T-cell (primary cell): ENCODE data around the gene CSF1R. TPM values are rescaled to one million over a fixed set of nuclear protein-coding genes. Genes with fewer than 3 reads are reported as not detected.

Experiments
- ATAC-seq, 4 experiments: fragments of 200-7000 bp in 3 of 4; fragments of 150-1000 bp in 1 of 4; cut with Tn5 transposase; replicated peaks in 1 of 4; 1 replicate in 3 of 4; 2 replicates in 1 of 4; pipeline ENCODE4 v1.10.0; 2021; ENCODE audit warnings: moderate library complexity in 3 of 4, mild to moderate bottlenecking in 2 of 4, moderate number of reproducible peaks in 1 of 4
- CTCF ChIA-PET, 2 donors: fragments of 300-600 bp; sonication (Branson Sonifier 250); formaldehyde crosslinking; loops; one replicate each; lab custom pipeline; 2022; ENCODE audit warnings: antibody characterized with exemption in 2 of 2; lab: Charles Lee
- POLR2A ChIA-PET, 2 donors: fragments of 300-600 bp; sonication (Branson Sonifier 250); formaldehyde crosslinking; loops; one replicate each; lab custom pipeline; 2022; ENCODE audit warnings: antibody characterized with exemption in 2 of 2; lab: Charles Lee
- DNase-seq, 35 experiments: peaks; one replicate each; pipeline versions ENCODE4 v3.0.0 to v3.0.0-alpha.2; 2013 to 2023
- H3K27ac ChIP-seq: one replicate; pipeline ENCODE4 v1.5.1; 2013; ENCODE audit warnings: low read length
- H3K27me3 ChIP-seq, 2 experiments: replicated peaks in 1 of 2; 1 replicate in 1 of 2; 2 replicates in 1 of 2; pipeline versions ENCODE4 v1.6.1 to v1.7.0; 2013; ENCODE audit warnings: low read length in 1 of 2, mixed read lengths in 1 of 2; ENCODE audit not compliant: control insufficient read depth in 2 of 2, insufficient read depth in 2 of 2; ENCODE audit errors: extremely low read depth in 1 of 2
- H3K36me3 ChIP-seq, 2 donors: 1 replicate in 1 of 2; 2 replicates in 1 of 2; pipeline versions ENCODE4 v1.6.1 to v1.7.0; 2013; ENCODE audit warnings: low read length in 1 of 2; ENCODE audit not compliant: control insufficient read depth in 2 of 2, insufficient read depth in 1 of 2; ENCODE audit errors: extremely low read depth in 1 of 2
- H3K4me1 ChIP-seq, 2 experiments: 1 replicate in 1 of 2; 2 replicates in 1 of 2; pipeline versions ENCODE4 v1.6.1 to v1.7.0; 2013; ENCODE audit warnings: low read length in 2 of 2, mixed read lengths in 1 of 2; ENCODE audit not compliant: insufficient read depth in 2 of 2, control insufficient read depth in 1 of 2; ENCODE audit errors: extremely low read depth in 1 of 2
- H3K4me3 ChIP-seq, 2 donors: 1 replicate in 1 of 2; 2 replicates in 1 of 2; pipeline versions ENCODE4 v1.5.1 to v1.7.0; 2013; ENCODE audit warnings: mild to moderate bottlenecking in 2 of 2, low read length in 1 of 2, moderate library complexity in 1 of 2; ENCODE audit not compliant: control insufficient read depth in 1 of 2; ENCODE audit errors: extremely low read depth in 1 of 2
- H3K9me3 ChIP-seq: 2 replicates; pipeline ENCODE4 v1.7.0; 2013
- H3K27ac Mint-ChIP-seq, 2 donors: one replicate each; pipeline ENCODE4 v1.8.0; 2020 to 2021; ENCODE audit warnings: mild to moderate bottlenecking in 2 of 2, mixed read lengths in 2 of 2
- H3K27me3 Mint-ChIP-seq, 2 donors: one replicate each; pipeline ENCODE4 v1.8.0; 2021 to 2022; ENCODE audit warnings: mixed read lengths in 2 of 2
- H3K36me3 Mint-ChIP-seq: one replicate; pipeline ENCODE4 v1.8.0; 2021; ENCODE audit warnings: mixed read lengths
- H3K4me1 Mint-ChIP-seq, 3 donors: one replicate each; pipeline ENCODE4 v1.8.0; 2020 to 2022; ENCODE audit warnings: mixed read lengths in 3 of 3, mild to moderate bottlenecking in 1 of 3
- H3K4me3 Mint-ChIP-seq, 3 donors: one replicate each; pipeline ENCODE4 v1.8.0; 2020 to 2022; ENCODE audit warnings: mild to moderate bottlenecking in 3 of 3, mixed read lengths in 3 of 3, moderate library complexity in 3 of 3
- H3K9me3 Mint-ChIP-seq, 3 donors: one replicate each; pipeline ENCODE4 v1.8.0; 2020 to 2022; ENCODE audit warnings: mixed read lengths in 3 of 3
- WGBS: methylation state at CpG from one replicate; pipeline ENCODE4 v1.1.5; 2013; ENCODE audit warnings: missing lambda C conversion rate; ENCODE audit not compliant: insufficient coverage; 5-methylcytosine and 5-hydroxymethylcytosine counted together
- total RNA-seq, 35 experiments: library from RNA in 6 of 35; stranded (reverse) in 6 of 35; fragments of 120-200 nt in 1 of 35; gene quantifications; one replicate each; pipeline versions ENCODE4 v1.2.1 to v1.2.4 and lab custom pipeline; 2013 to 2026

CSF1R gene
- total RNA-seq, 5 donors from 2014 or later (not counting 1 experiment from before 2014, with no cell fraction given): 0.36 to 0.95 (median 0.58) TPM; not detected in 1

GRCh38 chr5:150105928-150106615 lies 19.7 kb upstream of the CSF1R start:
- no peaks in the 10 kb centered on the region for H3K4me1 Mint-ChIP-seq
- H3K4me3 Mint-ChIP-seq: no peak overlapping the region
- Histone ChIP-seq H3K4me1 (no peaks in the 10 kb centered on the region), H3K27ac (no peak overlapping the region), H3K4me3 (no peak overlapping the region), H3K27me3 (peaks cover 0 to 11% of the 10 kb centered on the region in 2 experiments), H3K9me3 (no peaks in the 10 kb centered on the region), H3K36me3 (no peaks in the 10 kb centered on the region)
- ChIA-PET CTCF (no interaction called here), POLR2A (no interaction called here)
- no peaks in the 10 kb centered on the region for H3K36me3 Mint-ChIP-seq
- ATAC-seq (no peak), DNase-seq (no peak)
- 94% methylated on average over 2 of the region's 7 CpGs for WGBS
- H3K27me3 Mint-ChIP-seq: peaks cover 0 to 7% of the 10 kb centered on the region in 2 donors
- no peaks in the 10 kb centered on the region for H3K9me3 Mint-ChIP-seq
- no peak overlapping the region for H3K27ac Mint-ChIP-seq

- no peaks in the 10 kb centered on the region for H3K36me3 ChIP-seq
- H3K4me3 ChIP-seq: no peak overlapping the region
- no peaks in the 10 kb centered on the region for H3K4me1 ChIP-seq
- no peak overlapping the region for H3K27ac Mint-ChIP-seq
- H3K4me3 Mint-ChIP-seq: no peak overlapping the region
- no peaks in the 10 kb centered on the region for H3K36me3 Mint-ChIP-seq
- CTCF ChIA-PET: no interaction called here
- DNase-seq: no peak
- peaks cover 2 to 3% of the 10 kb centered on the region in 2 donors for H3K27me3 Mint-ChIP-seq
- no peaks in the 10 kb centered on the region for H3K9me3 ChIP-seq
- no peak for ATAC-seq
- H3K27ac ChIP-seq: no peak overlapping the region
- no peaks in the 10 kb centered on the region for H3K4me1 Mint-ChIP-seq
- H3K27me3 ChIP-seq: peaks cover 0 to 11% of the 10 kb centered on the region in 2 experiments
- H3K9me3 Mint-ChIP-seq: no peaks in the 10 kb centered on the region
- POLR2A ChIA-PET: no interaction called here
- 100% methylated on average over 1 of the region's 2 CpGs for WGBS
Observed at GRCh38 chr5:150104550-150104870, 18.2 kb upstream of the CSF1R start.

- H3K9me3 ChIP-seq: no peaks in the 10 kb centered on the region
- Mint-ChIP-seq H3K4me3 (no peak overlapping the region), H3K27me3 (peaks cover 4 to 5% of the 10 kb centered on the region in 2 donors), H3K4me1 (no peaks in the 10 kb centered on the region), H3K9me3 (no peaks in the 10 kb centered on the region), H3K36me3 (no peaks in the 10 kb centered on the region), H3K27ac (no peak overlapping the region)
- DNase-seq (peak in 1 of 35 experiments; percentile 5), ATAC-seq (no peak)
- H3K27ac ChIP-seq: no peak overlapping the region
- peaks cover 0 to 7% of the 10 kb centered on the region in 2 experiments for H3K27me3 ChIP-seq
- ChIA-PET CTCF (interaction anchor here in 1 of 2 donors (0.6 kb wide), 1 partner anchor 340 kb away, joined by 3 read pairs; no protein-coding TSS in a partner anchor), POLR2A (no interaction called here)
- H3K4me3 ChIP-seq: no peak overlapping the region
- no peaks in the 10 kb centered on the region for H3K4me1 ChIP-seq
- 94% methylated on average over 3 of the region's 5 CpGs for WGBS
- no peaks in the 10 kb centered on the region for H3K36me3 ChIP-seq
Observed at GRCh38 chr5:150103678-150104549, 17.6 kb upstream of the CSF1R start.

DNA sequence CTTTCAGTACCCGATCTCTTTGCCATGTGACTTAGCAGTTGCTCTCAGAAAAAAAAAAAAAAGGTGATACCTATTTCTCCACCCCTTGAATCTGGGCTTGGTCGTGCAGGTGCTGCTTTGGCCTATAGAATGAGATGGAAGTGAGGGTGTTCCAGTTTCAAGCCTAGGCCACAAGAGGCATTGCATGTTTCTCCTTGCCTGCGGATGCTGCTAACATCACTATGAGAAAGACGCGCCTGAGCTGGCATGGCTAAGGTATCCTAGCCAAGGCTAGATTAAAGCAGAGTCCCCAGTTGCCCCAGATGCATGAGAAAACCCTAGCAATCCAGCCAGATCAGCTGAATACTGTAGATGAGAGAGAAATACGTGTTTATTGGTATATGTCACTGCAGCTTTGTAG lies 14.7 kb upstream of the CSF1R start:
- no peaks in the 10 kb centered on the region for H3K4me1 Mint-ChIP-seq
- no peak overlapping the region for H3K4me3 Mint-ChIP-seq
- Histone ChIP-seq H3K27ac (no peak overlapping the region), H3K27me3 (peaks cover 0 to 7% of the 10 kb centered on the region in 2 experiments), H3K36me3 (no peaks in the 10 kb centered on the region), H3K4me3 (no peak overlapping the region), H3K9me3 (no peaks in the 10 kb centered on the region), H3K4me1 (no peaks in the 10 kb centered on the region)
- POLR2A ChIA-PET: no interaction called here
- H3K27ac Mint-ChIP-seq: no peak overlapping the region
- CTCF ChIA-PET: interaction anchor here in 1 of 2 donors (0.7 kb wide), 1 partner anchor 438 kb away, joined by 4 read pairs; no protein-coding TSS in a partner anchor
- ATAC-seq (no peak), DNase-seq (no peak)
- H3K36me3 Mint-ChIP-seq: no peaks in the 10 kb centered on the region
- H3K27me3 Mint-ChIP-seq: peaks cover 2 to 5% of the 10 kb centered on the region in 2 donors
- H3K9me3 Mint-ChIP-seq: no peaks in the 10 kb centered on the region
- WGBS: 96% methylated on average over 4 of the region's 6 CpGs

DNA sequence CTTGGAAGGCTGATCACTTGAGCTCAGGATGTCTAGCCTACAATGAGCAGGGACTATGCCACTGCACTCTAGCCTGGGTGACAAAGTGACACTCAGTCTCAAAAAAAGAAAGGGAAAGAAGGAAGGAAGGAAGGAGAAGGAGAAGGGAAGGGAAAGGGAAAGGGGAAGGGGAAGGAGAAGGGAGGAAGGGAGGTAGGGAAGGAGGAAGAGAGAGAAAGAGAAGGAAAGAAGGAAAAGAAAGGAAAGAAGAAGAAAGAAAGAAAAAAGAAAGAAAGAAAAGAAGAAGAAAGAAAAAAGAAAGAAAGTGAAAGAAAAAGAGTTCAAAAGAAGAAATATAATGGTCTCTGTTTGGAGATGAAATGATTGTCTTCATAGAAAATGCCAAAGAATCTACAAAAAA lies 10.8 kb upstream of the CSF1R start:
- Histone ChIP-seq H3K4me3 (no peak overlapping the region), H3K9me3 (no peaks in the 10 kb centered on the region), H3K27me3 (no peaks in the 10 kb centered on the region), H3K36me3 (no peaks in the 10 kb centered on the region), H3K4me1 (no peaks in the 10 kb centered on the region), H3K27ac (no peak overlapping the region)
- ChIA-PET POLR2A (no interaction called here), CTCF (no interaction called here)
- ATAC-seq: no peak
- Mint-ChIP-seq H3K4me1 (no peaks in the 10 kb centered on the region), H3K27ac (no peak overlapping the region), H3K4me3 (no peak overlapping the region), H3K9me3 (no peaks in the 10 kb centered on the region), H3K27me3 (peaks cover 13 to 19% of the 10 kb centered on the region in 2 donors), H3K36me3 (no peaks in the 10 kb centered on the region)
- no peak for DNase-seq

- peaks cover 25 to 30% of the 10 kb centered on the region in 2 donors for H3K27me3 Mint-ChIP-seq
- no peaks in the 10 kb centered on the region for H3K36me3 ChIP-seq
- no CpG with 5 or more reads among the region's 3 CpGs for WGBS
- ATAC-seq (no peak), DNase-seq (no peak)
- no peaks in the 10 kb centered on the region for H3K9me3 ChIP-seq
- H3K27me3 ChIP-seq: no peaks in the 10 kb centered on the region
- no peaks in the 10 kb centered on the region for H3K4me1 ChIP-seq
- H3K4me3 ChIP-seq: no peak overlapping the region
- H3K9me3 Mint-ChIP-seq: no peaks in the 10 kb centered on the region
- H3K27ac ChIP-seq: no peak overlapping the region
- no peaks in the 10 kb centered on the region for H3K36me3 Mint-ChIP-seq
- POLR2A ChIA-PET: no interaction called here
- H3K4me1 Mint-ChIP-seq: no peaks in the 10 kb centered on the region
- no peak overlapping the region for H3K4me3 Mint-ChIP-seq
- CTCF ChIA-PET: no interaction called here
- no peak overlapping the region for H3K27ac Mint-ChIP-seq
Observed at GRCh38 chr5:150092159-150092787, 5.9 kb upstream of the CSF1R start.
